WTC11 (cell line): ENCODE measurements around the gene TSPAN7. TPM values are rescaled to one million over a fixed set of nuclear protein-coding genes. Genes with fewer than 3 reads are reported as not detected.

ENCODE experiments used
- ATAC-seq: fragments of 200-7000 bp; cut with Tn5 transposase; 2 replicates; pipeline ENCODE4 v1.10.0; 2021; ENCODE audit warnings: mild to moderate bottlenecking, moderate library complexity
- CTCF ChIA-PET: fragments of 300-600 bp; sonication (Branson Sonifier 250); formaldehyde crosslinking; loops from one replicate; lab custom pipeline; 2021; ENCODE audit warnings: antibody characterized with exemption; lab: Charles Lee
- POLR2A ChIA-PET: fragments of 350-600 bp; sonication (Branson Sonifier 250); formaldehyde crosslinking; loops from one replicate; lab custom pipeline; 2021; ENCODE audit warnings: antibody characterized with exemption; lab: Charles Lee
- DNase-seq: peaks from one replicate; pipeline ENCODE4 v3.0.0; 2021; ENCODE audit warnings: low spot score
- H3K27ac Mint-ChIP-seq: 2 replicates; pipeline ENCODE4 v1.8.0; 2021; ENCODE audit warnings: mixed read lengths
- H3K27me3 Mint-ChIP-seq: 2 replicates; pipeline ENCODE4 v1.8.0; 2021; ENCODE audit warnings: low read depth, mild to moderate bottlenecking, moderate library complexity, mixed read lengths
- H3K36me3 Mint-ChIP-seq: 2 replicates; pipeline ENCODE4 v1.8.0; 2021; ENCODE audit warnings: mixed read lengths
- H3K4me1 Mint-ChIP-seq: 2 replicates; pipeline ENCODE4 v1.8.0; 2022; ENCODE audit warnings: mixed read lengths
- H3K4me3 Mint-ChIP-seq: 2 replicates; pipeline ENCODE4 v1.8.0; 2021; ENCODE audit warnings: mild to moderate bottlenecking, moderate library complexity, mixed read lengths
- H3K9me3 Mint-ChIP-seq: 2 replicates; pipeline ENCODE4 v1.8.0; 2021; ENCODE audit warnings: mixed read lengths
- AFF4 ChIP-seq: sonication (generic); formaldehyde crosslinking; IDR thresholded peaks from 2 replicates; pipeline ENCODE4 v1.8.1; 2023; ENCODE audit warnings: mild to moderate bottlenecking, missing genetic modification reagents, borderline replicate concordance
- ARID4B ChIP-seq: sonication (generic); formaldehyde crosslinking; IDR thresholded peaks from 2 replicates; pipeline ENCODE4 v1.8.0; 2023; ENCODE audit warnings: missing genetic modification reagents, mild to moderate bottlenecking, borderline replicate concordance
- E2F5 ChIP-seq: sonication (generic); formaldehyde crosslinking; IDR thresholded peaks from 2 replicates; pipeline ENCODE4 v1.8.1; 2022; ENCODE audit warnings: mild to moderate bottlenecking, moderate library complexity, missing genetic modification reagents
- FOXK1 ChIP-seq: sonication (generic); formaldehyde crosslinking; IDR thresholded peaks from 2 replicates; pipeline ENCODE4 v1.8.0; 2022; ENCODE audit warnings: mild to moderate bottlenecking, moderate library complexity, missing genetic modification reagents
- JUN ChIP-seq: sonication (generic); formaldehyde crosslinking; IDR thresholded peaks from 2 replicates; pipeline ENCODE4 v1.8.0; 2023; ENCODE audit warnings: mild to moderate bottlenecking, missing genetic modification reagents
- SMAD4 ChIP-seq: sonication (generic); formaldehyde crosslinking; IDR thresholded peaks from 2 replicates; pipeline ENCODE4 v1.8.0; 2022; ENCODE audit warnings: mild to moderate bottlenecking, missing genetic modification reagents
- SP1 ChIP-seq: sonication (generic); formaldehyde crosslinking; conservative IDR thresholded peaks from 2 replicates; pipeline ENCODE4 v1.8.1; 2022; ENCODE audit warnings: missing genetic modification reagents
- ZBTB21 ChIP-seq: sonication (generic); formaldehyde crosslinking; IDR thresholded peaks from 2 replicates; pipeline ENCODE4 v1.8.1; 2023; ENCODE audit warnings: mild to moderate bottlenecking, missing genetic modification reagents, borderline replicate concordance
- total RNA-seq: library from RNA; stranded (reverse); gene quantifications from 3 replicates; pipeline ENCODE4 v1.2.3, GENCODE V29; 2021
- TF ChIP-seq, protein P1 (sequence below): sonication (generic); formaldehyde crosslinking; IDR thresholded peaks from 2 replicates; pipeline ENCODE4 v1.8.1; 2023; ENCODE audit warnings: mild to moderate bottlenecking, missing genetic modification reagents
- TF ChIP-seq, protein P2 (sequence below): sonication (generic); formaldehyde crosslinking; IDR thresholded peaks from 2 replicates; pipeline ENCODE4 v1.8.1; 2023; ENCODE audit warnings: mild to moderate bottlenecking, missing genetic modification reagents, moderate library complexity
- TF ChIP-seq, protein P3 (sequence below): sonication (generic); formaldehyde crosslinking; IDR thresholded peaks from 2 replicates; pipeline ENCODE4 v1.8.1; 2022; ENCODE audit warnings: low read depth, missing genetic modification reagents, borderline replicate concordance
- TF ChIP-seq, protein P4 (sequence below): sonication (generic); formaldehyde crosslinking; IDR thresholded peaks from 2 replicates; pipeline ENCODE4 v1.8.0; 2022; ENCODE audit warnings: mild to moderate bottlenecking, missing genetic modification reagents
- TF ChIP-seq, protein P5 (sequence below): sonication (generic); formaldehyde crosslinking; IDR thresholded peaks from 2 replicates; pipeline ENCODE4 v1.8.1; 2022; ENCODE audit warnings: missing genetic modification reagents, borderline replicate concordance

TSPAN7 gene
- total RNA-seq, 1 experiment from 2014 or later: 10.8 TPM

DNA sequence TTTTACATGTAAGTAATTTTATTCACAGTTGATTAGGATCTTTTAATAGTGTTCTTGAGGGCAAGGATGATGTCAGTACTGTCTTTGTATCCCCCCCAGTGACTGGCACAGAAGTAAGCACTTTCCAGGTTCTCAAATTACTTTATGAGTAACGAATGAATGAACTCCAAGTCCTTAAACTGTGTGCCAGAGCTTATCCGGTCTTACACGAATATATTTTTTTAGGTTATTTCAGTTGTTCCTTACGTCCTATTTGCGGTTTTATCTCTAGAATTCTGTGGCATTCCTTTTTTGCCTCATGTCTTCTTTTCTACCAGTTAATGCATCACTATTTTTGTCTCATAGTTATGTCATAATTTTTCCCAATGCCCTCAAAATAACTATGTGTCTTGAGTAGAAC is 133.1 kb downstream of the TSPAN7 start (continued):
- TF ChIP-seq, protein P1, sequence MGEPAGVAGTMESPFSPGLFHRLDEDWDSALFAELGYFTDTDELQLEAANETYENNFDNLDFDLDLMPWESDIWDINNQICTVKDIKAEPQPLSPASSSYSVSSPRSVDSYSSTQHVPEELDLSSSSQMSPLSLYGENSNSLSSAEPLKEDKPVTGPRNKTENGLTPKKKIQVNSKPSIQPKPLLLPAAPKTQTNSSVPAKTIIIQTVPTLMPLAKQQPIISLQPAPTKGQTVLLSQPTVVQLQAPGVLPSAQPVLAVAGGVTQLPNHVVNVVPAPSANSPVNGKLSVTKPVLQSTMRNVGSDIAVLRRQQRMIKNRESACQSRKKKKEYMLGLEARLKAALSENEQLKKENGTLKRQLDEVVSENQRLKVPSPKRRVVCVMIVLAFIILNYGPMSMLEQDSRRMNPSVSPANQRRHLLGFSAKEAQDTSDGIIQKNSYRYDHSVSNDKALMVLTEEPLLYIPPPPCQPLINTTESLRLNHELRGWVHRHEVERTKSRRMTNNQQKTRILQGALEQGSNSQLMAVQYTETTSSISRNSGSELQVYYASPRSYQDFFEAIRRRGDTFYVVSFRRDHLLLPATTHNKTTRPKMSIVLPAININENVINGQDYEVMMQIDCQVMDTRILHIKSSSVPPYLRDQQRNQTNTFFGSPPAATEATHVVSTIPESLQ (CRISPR knock-in tag): no peak
- TF ChIP-seq E2F5 (CRISPR knock-in tag) (no peak), AFF4 (CRISPR knock-in tag) (no peak), SMAD4 (CRISPR knock-in tag) (no peak)
- TF ChIP-seq, protein P2, sequence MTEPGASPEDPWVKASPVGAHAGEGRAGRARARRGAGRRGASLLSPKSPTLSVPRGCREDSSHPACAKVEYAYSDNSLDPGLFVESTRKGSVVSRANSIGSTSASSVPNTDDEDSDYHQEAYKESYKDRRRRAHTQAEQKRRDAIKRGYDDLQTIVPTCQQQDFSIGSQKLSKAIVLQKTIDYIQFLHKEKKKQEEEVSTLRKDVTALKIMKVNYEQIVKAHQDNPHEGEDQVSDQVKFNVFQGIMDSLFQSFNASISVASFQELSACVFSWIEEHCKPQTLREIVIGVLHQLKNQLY (CRISPR knock-in tag): no peak
- TF ChIP-seq, all 79 proteins: peak for 0

- Mint-ChIP-seq H3K27ac (no peak overlapping the region), H3K4me1 (peaks cover 22% of the 10 kb centered on the region), H3K4me3 (no peak overlapping the region), H3K27me3 (peaks cover 2% of the 10 kb centered on the region; the same call in 1 of the 2 replicates), H3K9me3 (no peaks in the 10 kb centered on the region), H3K36me3 (no peaks in the 10 kb centered on the region)
- TF ChIP-seq SP1 (CRISPR knock-in tag): no peak
- TF ChIP-seq JUN (CRISPR knock-in tag): no peak
- TF ChIP-seq, protein P3, sequence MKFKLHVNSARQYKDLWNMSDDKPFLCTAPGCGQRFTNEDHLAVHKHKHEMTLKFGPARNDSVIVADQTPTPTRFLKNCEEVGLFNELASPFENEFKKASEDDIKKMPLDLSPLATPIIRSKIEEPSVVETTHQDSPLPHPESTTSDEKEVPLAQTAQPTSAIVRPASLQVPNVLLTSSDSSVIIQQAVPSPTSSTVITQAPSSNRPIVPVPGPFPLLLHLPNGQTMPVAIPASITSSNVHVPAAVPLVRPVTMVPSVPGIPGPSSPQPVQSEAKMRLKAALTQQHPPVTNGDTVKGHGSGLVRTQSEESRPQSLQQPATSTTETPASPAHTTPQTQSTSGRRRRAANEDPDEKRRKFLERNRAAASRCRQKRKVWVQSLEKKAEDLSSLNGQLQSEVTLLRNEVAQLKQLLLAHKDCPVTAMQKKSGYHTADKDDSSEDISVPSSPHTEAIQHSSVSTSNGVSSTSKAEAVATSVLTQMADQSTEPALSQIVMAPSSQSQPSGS (CRISPR knock-in tag): no peak
- TF ChIP-seq, protein P4, sequence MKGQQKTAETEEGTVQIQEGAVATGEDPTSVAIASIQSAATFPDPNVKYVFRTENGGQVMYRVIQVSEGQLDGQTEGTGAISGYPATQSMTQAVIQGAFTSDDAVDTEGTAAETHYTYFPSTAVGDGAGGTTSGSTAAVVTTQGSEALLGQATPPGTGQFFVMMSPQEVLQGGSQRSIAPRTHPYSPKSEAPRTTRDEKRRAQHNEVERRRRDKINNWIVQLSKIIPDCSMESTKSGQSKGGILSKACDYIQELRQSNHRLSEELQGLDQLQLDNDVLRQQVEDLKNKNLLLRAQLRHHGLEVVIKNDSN (CRISPR knock-in tag): no peak
- no peak for TF ChIP-seq FOXK1 (CRISPR knock-in tag)
- no peak for TF ChIP-seq ARID4B (CRISPR knock-in tag)
- TF ChIP-seq ZBTB21 (CRISPR knock-in tag): no peak
- TF ChIP-seq, protein P5, sequence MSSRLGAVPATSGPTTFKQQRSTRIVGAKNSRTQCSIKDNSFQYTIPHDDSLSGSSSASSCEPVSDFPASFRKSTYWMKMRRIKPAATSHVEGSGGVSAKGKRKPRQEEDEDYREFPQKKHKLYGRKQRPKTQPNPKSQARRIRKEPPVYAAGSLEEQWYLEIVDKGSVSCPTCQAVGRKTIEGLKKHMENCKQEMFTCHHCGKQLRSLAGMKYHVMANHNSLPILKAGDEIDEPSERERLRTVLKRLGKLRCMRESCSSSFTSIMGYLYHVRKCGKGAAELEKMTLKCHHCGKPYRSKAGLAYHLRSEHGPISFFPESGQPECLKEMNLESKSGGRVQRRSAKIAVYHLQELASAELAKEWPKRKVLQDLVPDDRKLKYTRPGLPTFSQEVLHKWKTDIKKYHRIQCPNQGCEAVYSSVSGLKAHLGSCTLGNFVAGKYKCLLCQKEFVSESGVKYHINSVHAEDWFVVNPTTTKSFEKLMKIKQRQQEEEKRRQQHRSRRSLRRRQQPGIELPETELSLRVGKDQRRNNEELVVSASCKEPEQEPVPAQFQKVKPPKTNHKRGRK (CRISPR knock-in tag): no peak
- ChIA-PET CTCF (no interaction called here), POLR2A (no interaction called here)
- no peak for DNase-seq
- ATAC-seq: no peak
These were observed 136.1 kb downstream of the TSPAN7 start for GRCh38 chrX:38697461-38697860.
